ENCODE data around the gene MYL10.

DNA sequence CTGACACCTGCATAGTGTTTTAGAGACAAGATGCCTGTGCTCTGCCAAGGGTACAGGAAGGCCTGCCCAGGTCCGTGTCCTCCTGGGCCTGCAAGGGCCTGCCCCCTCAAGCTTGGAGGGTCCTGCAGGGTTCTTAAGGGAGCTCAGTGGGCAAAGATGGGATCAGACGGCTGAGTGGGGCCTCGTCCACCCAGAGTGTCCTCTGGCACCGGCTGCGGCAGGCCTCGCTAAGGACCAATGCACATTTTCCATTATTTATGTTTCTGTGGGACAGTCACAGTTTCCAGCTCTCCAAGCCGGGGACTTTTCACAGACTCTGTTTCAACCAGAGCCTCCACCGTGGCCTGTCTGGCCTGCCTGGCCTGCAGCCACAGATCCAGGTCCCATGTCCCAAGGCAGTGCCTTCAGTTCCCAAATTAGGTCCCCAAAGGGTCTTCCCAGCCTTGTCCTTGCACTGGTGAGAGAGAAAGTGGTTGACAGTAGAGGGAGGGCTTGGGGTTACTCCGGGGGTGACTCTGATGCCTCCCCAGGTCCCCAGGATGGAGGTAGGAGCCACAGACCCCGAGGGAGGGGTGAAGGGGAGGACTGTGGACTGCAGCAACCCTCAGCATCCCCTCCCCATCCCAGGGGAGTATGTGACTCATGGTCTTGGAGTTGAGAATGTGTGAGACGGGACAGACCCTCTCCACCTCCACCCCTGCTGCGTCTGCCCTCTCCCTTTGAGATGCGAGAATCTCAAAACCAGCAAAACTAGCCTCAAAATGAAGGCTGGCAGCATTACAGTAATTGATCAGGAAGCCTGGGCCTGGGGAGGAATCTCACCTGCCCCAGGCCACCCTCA, 14.8 kb downstream of the MYL10 start:
- TF ChIP-seq, protein P1, sequence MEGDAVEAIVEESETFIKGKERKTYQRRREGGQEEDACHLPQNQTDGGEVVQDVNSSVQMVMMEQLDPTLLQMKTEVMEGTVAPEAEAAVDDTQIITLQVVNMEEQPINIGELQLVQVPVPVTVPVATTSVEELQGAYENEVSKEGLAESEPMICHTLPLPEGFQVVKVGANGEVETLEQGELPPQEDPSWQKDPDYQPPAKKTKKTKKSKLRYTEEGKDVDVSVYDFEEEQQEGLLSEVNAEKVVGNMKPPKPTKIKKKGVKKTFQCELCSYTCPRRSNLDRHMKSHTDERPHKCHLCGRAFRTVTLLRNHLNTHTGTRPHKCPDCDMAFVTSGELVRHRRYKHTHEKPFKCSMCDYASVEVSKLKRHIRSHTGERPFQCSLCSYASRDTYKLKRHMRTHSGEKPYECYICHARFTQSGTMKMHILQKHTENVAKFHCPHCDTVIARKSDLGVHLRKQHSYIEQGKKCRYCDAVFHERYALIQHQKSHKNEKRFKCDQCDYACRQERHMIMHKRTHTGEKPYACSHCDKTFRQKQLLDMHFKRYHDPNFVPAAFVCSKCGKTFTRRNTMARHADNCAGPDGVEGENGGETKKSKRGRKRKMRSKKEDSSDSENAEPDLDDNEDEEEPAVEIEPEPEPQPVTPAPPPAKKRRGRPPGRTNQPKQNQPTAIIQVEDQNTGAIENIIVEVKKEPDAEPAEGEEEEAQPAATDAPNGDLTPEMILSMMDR (IDR thresholded peaks at IDR 0.05), result no peak
- no peak for TF ChIP-seq POLR2A (IDR thresholded peaks at IDR 0.05)

Measured in transverse colon (tissue), 3 donors.